GM12872 (cell line): ENCODE measurements around the gene HIP1R.

ENCODE experiments used
- CTCF ChIP-seq: IDR thresholded peaks from 3 replicates; pipeline ENCODE4 v1.5.1; 2011; ENCODE audit warnings: low read depth, mild to moderate bottlenecking, low read length, moderate library complexity; ENCODE audit not compliant: insufficient read depth

The HIP1R gene

GRCh38 chr12:122878780-122879612, 43.7 kb downstream of the HIP1R start:
- no peak for TF ChIP-seq CTCF

- no peak for TF ChIP-seq CTCF
Measured at GRCh38 chr12:122880155-122880667, 45.0 kb downstream of the HIP1R start.

- TF ChIP-seq CTCF, result peak; percentile 60
Measured at GRCh38 chr12:122880668-122881067, 45.4 kb downstream of the HIP1R start.

- TF ChIP-seq CTCF, result no peak
Measured at GRCh38 chr12:122882908-122883558, 47.8 kb downstream of the HIP1R start.

- TF ChIP-seq CTCF, result no peak
Measured at GRCh38 chr12:122884091-122884826, 49.0 kb downstream of the HIP1R start.

- no peak for TF ChIP-seq CTCF
Measured at GRCh38 chr12:122884860-122885259, 49.6 kb downstream of the HIP1R start.

GRCh38 chr12:122886161-122886560, 50.9 kb downstream of the HIP1R start:
- TF ChIP-seq CTCF, result no peak
